ENCODE data around the gene HPGDS. TPM values are rescaled to one million over a fixed set of nuclear protein-coding genes. Genes with fewer than 3 reads are reported as not detected.

The HPGDS gene
- total and polyA plus RNA-seq, 2 donors (not counting 1 experiment from before 2014, with no cell fraction given): not detected

- DNase-seq (no peak), ATAC-seq (ENCODE audit: low read depth) (no peak)
- Histone ChIP-seq H3K27me3 (replicated peaks in 1 of 4; ENCODE audit: control extremely low read depth in 1 of 4, control insufficient read depth in 3 of 4, insufficient read depth in 4 of 4, low read length in 3 of 4) (peaks cover 0 to 5% (median 0%) of the 10 kb centered on the region in 4 experiments), H3K9ac (ENCODE audit: low read length) (no peak overlapping the region), H3K79me2 (ENCODE audit: control insufficient read depth, insufficient read depth, low read length) (no peaks in the 10 kb centered on the region), H4K20me1 (ENCODE audit: control insufficient read depth, insufficient read depth, low read length, poor library complexity, severe bottlenecking) (no peaks in the 10 kb centered on the region), H3K27ac (ENCODE audit: low read length in 2 of 2) (no peak overlapping the region), H3K4me3 (ENCODE audit: control extremely low read depth in 1 of 5, extremely low read depth in 1 of 5, insufficient read depth in 1 of 5, low read depth in 2 of 5, low read length in 4 of 5) (no peak overlapping the region), H3K9me3 (ENCODE audit: control extremely low read depth in 1 of 3, control insufficient read depth in 2 of 3, insufficient read depth in 1 of 3, low read length in 2 of 3) (no peaks in the 10 kb centered on the region), H3K4me1 (ENCODE audit: control insufficient read depth in 2 of 2, insufficient read depth in 2 of 2, low read length in 2 of 2) (no peaks in the 10 kb centered on the region), H2AFZ (ENCODE audit: insufficient read depth, low read depth, low read length, poor library complexity, severe bottlenecking) (no peak overlapping the region), H3K36me3 (replicated peaks in 1 of 2; ENCODE audit: control extremely low read depth in 1 of 2, control insufficient read depth in 1 of 2, extremely low read depth in 1 of 2, insufficient read depth in 2 of 2, low read length in 1 of 2) (no peaks in the 10 kb centered on the region), H3K4me2 (replicated peaks; ENCODE audit: low read depth, low read length, poor library complexity, severe bottlenecking) (no peak overlapping the region)
- Mint-ChIP-seq H3K4me1 (peaks cover 2% of the 10 kb centered on the region), H3K4me3 (no peak overlapping the region), H3K27ac (no peak overlapping the region), H3K27me3 (peaks cover 18% of the 10 kb centered on the region), H3K9me3 (ENCODE audit: insufficient read depth) (no peaks in the 10 kb centered on the region)
- intact Hi-C loops (cut with micrococcal nuclease): no loop called here
- ChIA-PET CTCF (no interaction called here), POLR2A (no interaction called here)
- TF ChIP-seq EZH2 (IDR thresholded peaks at IDR 0.05; ENCODE audit: borderline replicate concordance, insufficient read depth, low read depth, low read length, poor library complexity, severe bottlenecking): no peak
- no peak for TF ChIP-seq CTCF (IDR thresholded peaks at IDR 0.05)
Measured at GRCh38 chr4:94346541-94346940, 3.9 kb upstream of the HPGDS start.

GRCh38 chr4:94345969-94346368 lies 3.3 kb upstream of the HPGDS start:
- H3K27me3 Mint-ChIP-seq: peaks cover 16% of the 10 kb centered on the region

More at GRCh38 chr4:94345969-94346368, 3.3 kb upstream of the HPGDS start:
- Histone ChIP-seq H3K27ac (ENCODE audit: low read length in 2 of 2) (no peak overlapping the region), H3K4me3 (ENCODE audit: control extremely low read depth in 1 of 5, extremely low read depth in 1 of 5, insufficient read depth in 1 of 5, low read depth in 2 of 5, low read length in 4 of 5) (no peak overlapping the region), H3K9me3 (ENCODE audit: control extremely low read depth in 1 of 3, control insufficient read depth in 2 of 3, insufficient read depth in 1 of 3, low read length in 2 of 3) (no peaks in the 10 kb centered on the region), H3K79me2 (ENCODE audit: control insufficient read depth, insufficient read depth, low read length) (no peaks in the 10 kb centered on the region), H3K4me1 (ENCODE audit: control insufficient read depth in 2 of 2, insufficient read depth in 2 of 2, low read length in 2 of 2) (no peaks in the 10 kb centered on the region), H4K20me1 (ENCODE audit: control insufficient read depth, insufficient read depth, low read length, poor library complexity, severe bottlenecking) (no peaks in the 10 kb centered on the region), H3K4me2 (replicated peaks; ENCODE audit: low read depth, low read length, poor library complexity, severe bottlenecking) (no peak overlapping the region), H3K36me3 (replicated peaks in 1 of 2; ENCODE audit: control extremely low read depth in 1 of 2, control insufficient read depth in 1 of 2, extremely low read depth in 1 of 2, insufficient read depth in 2 of 2, low read length in 1 of 2) (no peaks in the 10 kb centered on the region), H2AFZ (ENCODE audit: insufficient read depth, low read depth, low read length, poor library complexity, severe bottlenecking) (no peak overlapping the region), H3K27me3 (replicated peaks in 1 of 4; ENCODE audit: control extremely low read depth in 1 of 4, control insufficient read depth in 3 of 4, insufficient read depth in 4 of 4, low read length in 3 of 4) (peaks cover 0 to 4% (median 0%) of the 10 kb centered on the region in 4 experiments), H3K9ac (ENCODE audit: low read length) (no peak overlapping the region)
- TF ChIP-seq EZH2 (IDR thresholded peaks at IDR 0.05; ENCODE audit: borderline replicate concordance, insufficient read depth, low read depth, low read length, poor library complexity, severe bottlenecking) (no peak), CTCF (IDR thresholded peaks at IDR 0.05) (no peak)
- no CpG with 5 or more reads among the region's 2 CpGs for WGBS (ENCODE audit: insufficient coverage)
- Mint-ChIP-seq H3K9me3 (ENCODE audit: insufficient read depth) (no peaks in the 10 kb centered on the region), H3K4me1 (peaks cover 2% of the 10 kb centered on the region), H3K4me3 (no peak overlapping the region), H3K27ac (no peak overlapping the region)
- ATAC-seq (ENCODE audit: low read depth): no peak
- POLR2A ChIA-PET: no interaction called here
- CTCF ChIA-PET: no interaction called here
- no peak for DNase-seq
- intact Hi-C loops (cut with micrococcal nuclease): no loop called here

Data from B cell (primary cell).